GM18867 (cell line): Measurements from ENCODE around the gene PDF.
"Not testable (repeated sequence)": the region's sequence is repeated elsewhere in the genome, so short reads cannot be mapped to it uniquely, and the experiment has no call there.

Experiments
- ATAC-seq: cut with Tn5 transposase; IDR thresholded peaks from one replicate; pipeline ENCODE4 v1.9.1; 2021; ENCODE audit warnings: mild to moderate bottlenecking, moderate library complexity; ENCODE audit not compliant: unreplicated experiment

PDF gene

GRCh38 chr16:69318177-69318910 lies 12.0 kb downstream of the PDF start:
- no peak for ATAC-seq

GRCh38 chr16:69316595-69317034 lies 13.8 kb downstream of the PDF start:
- ATAC-seq = no peak

- ATAC-seq = no peak
Measured at GRCh38 chr16:69315486-69316311, 14.7 kb downstream of the PDF start.

- ATAC-seq = no peak
Measured at GRCh38 chr16:69314534-69314933, 15.9 kb downstream of the PDF start.

GRCh38 chr16:69313469-69313868 lies 16.9 kb downstream of the PDF start:
- ATAC-seq = no peak

GRCh38 chr16:69311533-69312387 lies 18.6 kb downstream of the PDF start:
- peak; percentile 47 for ATAC-seq

- ATAC-seq = peak; percentile 90
Measured at GRCh38 chr16:69310653-69311532, 19.5 kb downstream of the PDF start, which contains the start of gene VPS4A. TSS of gene VPS4A (plus strand) at chr16:69311350. CDS start at chr16:69311512, 162 bp downstream.

- no peak for ATAC-seq
Measured at GRCh38 chr16:69309316-69309715, 21.1 kb downstream of the PDF start.

- ATAC-seq = no peak
Measured at GRCh38 chr16:69307856-69308255, 22.5 kb downstream of the PDF start.

- no peak for ATAC-seq
Measured at GRCh38 chr16:69307091-69307490, 23.3 kb downstream of the PDF start.

GRCh38 chr16:69306031-69306430 lies 24.4 kb downstream of the PDF start:
- ATAC-seq = no peak

- no peak for ATAC-seq
Measured at GRCh38 chr16:69302301-69302700, 28.1 kb downstream of the PDF start.

GRCh38 chr16:69301861-69302260 lies 28.5 kb downstream of the PDF start:
- no peak for ATAC-seq

GRCh38 chr16:69301187-69301586 lies 29.2 kb downstream of the PDF start:
- ATAC-seq = no peak

- ATAC-seq = no peak
Measured at GRCh38 chr16:69298261-69298660, 32.1 kb downstream of the PDF start.

- ATAC-seq = not testable (repeated sequence)
Measured at GRCh38 chr16:69296771-69297170, 33.6 kb downstream of the PDF start.

GRCh38 chr16:69294051-69294450 lies 36.3 kb downstream of the PDF start:
- ATAC-seq = no peak

GRCh38 chr16:69293401-69293800 lies 37.0 kb downstream of the PDF start:
- ATAC-seq = no peak

GRCh38 chr16:69291657-69292056 lies 38.7 kb downstream of the PDF start:
- not testable (repeated sequence) for ATAC-seq
